PC-9 (cell line): Measurements from ENCODE around the gene RRAD. TPM values are rescaled to one million over a fixed set of nuclear protein-coding genes. Genes with fewer than 3 reads are reported as not detected.

Source experiments
- BruUV-seq: library from RNA; stranded (reverse); fragments of 400-500 nt; replicated peaks from 2 replicates; lab custom pipeline; 2021; lab: Mats Ljungman, UMichigan
- CTCF ChIA-PET: fragments of 300-600 bp; sonication (Branson Sonifier 250); formaldehyde crosslinking; loops from one replicate; lab custom pipeline; 2022; ENCODE audit warnings: antibody characterized with exemption; lab: Charles Lee
- POLR2A ChIA-PET: fragments of 300-600 bp; sonication (Branson Sonifier 250); formaldehyde crosslinking; loops from one replicate; lab custom pipeline; 2022; ENCODE audit warnings: antibody characterized with exemption; ENCODE audit not compliant: unreplicated experiment; lab: Charles Lee
- DNase-seq, 2 experiments: peaks; one replicate each; pipeline versions ENCODE4 v3.0.0 to v3.0.0-alpha.2; 2015 to 2022; ENCODE audit warnings: mixed read lengths in 1 of 2
- H2AFZ ChIP-seq: fragments of 200-600 bp; sonication (generic); 2 replicates; pipeline ENCODE4 v1.8.1; 2017; ENCODE audit warnings: antibody characterized with exemption
- H3F3A ChIP-seq: fragments of 200-600 bp; sonication (generic); 2 replicates; pipeline ENCODE4 v1.8.1; 2017; ENCODE audit warnings: antibody characterized with exemption, mild to moderate bottlenecking, low read depth; ENCODE audit not compliant: insufficient read depth
- H3K27ac ChIP-seq: fragments of 200-600 bp; sonication (generic); 2 replicates; pipeline ENCODE4 v1.6.1; 2016; ENCODE audit warnings: mixed run types
- H3K27me3 ChIP-seq: fragments of 200-600 bp; sonication (generic); 2 replicates; pipeline ENCODE4 v1.6.1; 2016; ENCODE audit warnings: low read depth, mixed run types; ENCODE audit not compliant: insufficient read depth
- H3K36me3 ChIP-seq: fragments of 200-600 bp; sonication (generic); 2 replicates; pipeline ENCODE4 v1.6.1; 2016; ENCODE audit warnings: low read depth, mixed run types
- H3K4me1 ChIP-seq: fragments of 200-600 bp; sonication (generic); replicated peaks from 2 replicates; pipeline ENCODE4 v1.6.1; 2016; ENCODE audit warnings: mixed run types; ENCODE audit not compliant: insufficient read depth
- H3K4me2 ChIP-seq: fragments of 200-600 bp; sonication (generic); 2 replicates; pipeline ENCODE4 v1.6.1; 2017; ENCODE audit warnings: mixed run types
- H3K4me3 ChIP-seq: fragments of 200-600 bp; sonication (generic); 2 replicates; pipeline ENCODE4 v1.6.1; 2016; ENCODE audit warnings: mixed run types
- H3K79me2 ChIP-seq: fragments of 200-600 bp; sonication (generic); 2 replicates; pipeline ENCODE4 v1.6.1; 2017; ENCODE audit warnings: low read depth, mixed run types
- H3K9me2 ChIP-seq: fragments of 200-600 bp; sonication (generic); 2 replicates; pipeline ENCODE4 v1.8.1; 2017; ENCODE audit warnings: mild to moderate bottlenecking; ENCODE audit not compliant: insufficient read depth
- H3K9me3 ChIP-seq: fragments of 200-600 bp; sonication (generic); 2 replicates; pipeline ENCODE4 v1.8.1; 2016; ENCODE audit warnings: low read depth; ENCODE audit not compliant: insufficient read depth
- H4K20me1 ChIP-seq: fragments of 200-600 bp; sonication (generic); 2 replicates; pipeline ENCODE4 v1.8.1; 2017; ENCODE audit not compliant: insufficient read depth
- CTCF ChIP-seq: fragments of 200-600 bp; sonication (generic); conservative IDR thresholded peaks from 2 replicates; pipeline ENCODE4 v1.6.1; 2017; ENCODE audit warnings: mixed run types, antibody characterized with exemption, mild to moderate bottlenecking, moderate library complexity
- EZH2 ChIP-seq: fragments of 200-600 bp; sonication (generic); IDR thresholded peaks from 2 replicates; pipeline ENCODE4 v1.8.0; 2017; ENCODE audit warnings: antibody characterized with exemption, low read depth
- intact Hi-C: fragments of 100-400 bp; cut with micrococcal nuclease; formaldehyde crosslinking; loops from one replicate; pipeline ENCODE4 v1.10.0; 2022; ENCODE audit not compliant: unreplicated experiment
- total RNA-seq: library from RNA; stranded (reverse); gene quantifications from 2 replicates; pipeline ENCODE4 v1.2.3, GENCODE V29; 2021

The RRAD gene
- total RNA-seq, 1 experiment from 2014 or later = 0.24 TPM

GRCh38 chr16:66881014-66881417 is 44.3 kb downstream of the RRAD start:
- BruUV-seq = no TSS peak
- H3K27ac ChIP-seq = no peak overlapping the region
- intact Hi-C loops = loop anchor here (5.0 kb wide), 1 partner anchor 219 kb away; no protein-coding TSS in a partner anchor
- H4K20me1 ChIP-seq = no peaks in the 10 kb centered on the region
- H3K4me2 ChIP-seq = peak overlapping the region; percentile 91
- peaks cover 18% of the 10 kb centered on the region for H3K79me2 ChIP-seq
- H3K4me3 ChIP-seq = peak overlapping the region; percentile 99
- H3K9me3 ChIP-seq = no peaks in the 10 kb centered on the region
- CTCF ChIA-PET = interaction anchor here (0.6 to 1.1 kb wide), 3 partner anchors 8 to 273 kb away, joined by 3 to 5 read pairs (median 4); no protein-coding TSS in a partner anchor
- POLR2A ChIA-PET = interaction anchor here (0.5 to 0.7 kb wide), 4 partner anchors 12 to 370 kb away, joined by 3 to 17 read pairs (median 10); no protein-coding TSS in a partner anchor
- no peaks in the 10 kb centered on the region for H3K9me2 ChIP-seq
- DNase-seq = no peak
- H3K4me1 ChIP-seq = peaks cover 16% of the 10 kb centered on the region
- no peak for TF ChIP-seq CTCF
- TF ChIP-seq EZH2 = no peak
- H3F3A ChIP-seq = peaks cover 7% of the 10 kb centered on the region; the same call in 1 of the 2 replicates
- H3K27me3 ChIP-seq = no peaks in the 10 kb centered on the region
- H3K36me3 ChIP-seq = peaks cover 14% of the 10 kb centered on the region; the same call in 1 of the 2 replicates
- peak overlapping the region; percentile 98 for H2AFZ ChIP-seq

DNA sequence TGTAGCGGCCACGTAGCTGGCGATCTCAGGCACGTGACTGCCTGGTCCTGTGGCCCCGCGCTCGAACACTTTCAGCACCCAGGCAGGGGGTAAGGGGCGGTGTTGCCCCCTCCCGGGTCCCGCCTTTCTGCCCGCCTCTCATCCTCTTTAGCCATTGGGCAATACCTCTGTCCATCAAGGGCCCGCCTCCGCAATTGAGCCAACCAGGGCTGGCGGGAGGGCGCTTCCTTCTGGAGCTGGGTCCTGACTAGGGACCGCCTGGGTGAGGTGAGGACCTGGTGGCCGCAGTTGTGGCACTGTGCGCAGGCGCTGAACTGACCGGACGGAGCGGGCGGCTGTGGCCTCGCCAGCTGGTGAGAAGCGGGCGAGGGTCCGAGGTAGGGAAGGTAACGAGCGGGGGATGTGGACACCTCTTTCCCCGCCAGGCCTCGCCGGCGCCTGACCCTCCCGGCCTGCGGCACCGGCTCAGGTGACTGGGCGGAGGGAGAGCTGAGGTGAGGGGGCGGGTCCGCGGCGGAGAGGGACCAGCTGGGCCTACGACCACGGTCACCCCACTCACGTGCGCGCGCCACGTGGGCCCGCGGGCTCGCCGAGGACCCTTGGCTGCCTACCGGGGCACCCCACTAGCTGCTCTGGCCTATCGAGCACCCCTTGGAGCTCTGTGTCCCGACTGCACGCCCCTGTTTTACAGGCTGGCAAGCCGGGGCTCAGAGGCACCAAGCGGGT is 44.9 kb downstream of the RRAD start, which contains the start of gene PDP2:
PDP2 (plus strand) TSS at position 228 of the 726 bp plus-strand sequence. CDS start 3,770 bp downstream, outside the sequence.
- BruUV-seq = no TSS peak
- POLR2A ChIA-PET = interaction anchor here (0.5 to 0.7 kb wide), 5 partner anchors 13 to 369 kb away, joined by 3 to 17 read pairs (median 3); no protein-coding TSS in a partner anchor
- H3K4me1 ChIP-seq = peaks cover 13% of the 10 kb centered on the region; the same call in 1 of the 2 replicates

More for the DNA sequence above, 44.9 kb downstream of the RRAD start, which contains the start of gene PDP2:
- H3K9me3 ChIP-seq = no peaks in the 10 kb centered on the region
- peaks cover 18% of the 10 kb centered on the region for H3K79me2 ChIP-seq
- no peak for TF ChIP-seq EZH2
- TF ChIP-seq CTCF = no peak
- H2AFZ ChIP-seq = peak within 1 kb of the TSS; percentile 98
- peaks cover 8% of the 10 kb centered on the region; the same call in 1 of the 2 replicates for H3K36me3 ChIP-seq
- CTCF ChIA-PET = interaction anchor here (0.5 to 1.1 kb wide), 3 partner anchors 12 to 272 kb away, joined by 3 to 10 read pairs (median 4); no protein-coding TSS in a partner anchor
- intact Hi-C loops = loop anchor here (5.0 kb wide), 1 partner anchor 218 kb away; no protein-coding TSS in a partner anchor
- peak within 1 kb of the TSS; percentile 91 for H3K4me2 ChIP-seq
- DNase-seq = peak; percentile 86 to 95
- peak within 1 kb of the TSS; percentile 99 for H3K4me3 ChIP-seq
- no peaks in the 10 kb centered on the region for H3K27me3 ChIP-seq
- no peaks in the 10 kb centered on the region for H4K20me1 ChIP-seq
- no peaks in the 10 kb centered on the region for H3K9me2 ChIP-seq
- H3K27ac ChIP-seq = no peak within 1 kb of the TSS
- peaks cover 5% of the 10 kb centered on the region; the same call in 1 of the 2 replicates for H3F3A ChIP-seq
